HEK293 (cell line): ENCODE data around the gene CTPS1.

Experiments used
- CTCF ChIA-PET: fragments of 350-600 bp; formaldehyde crosslinking; extraction: SDS; loops from one replicate; lab custom pipeline; 2021; ENCODE audit warnings: antibody characterized with exemption; lab: Yijun Ruan, JAX
- POLR2A ChIA-PET: fragments of 300-600 bp; formaldehyde crosslinking; extraction: SDS; loops from one replicate; lab custom pipeline; 2020; ENCODE audit warnings: antibody characterized with exemption, inconsistent platforms; lab: Yijun Ruan, JAX
- H3K27ac ChIP-seq: fragments of 200-500 bp; sonication (Bioruptor generic); 2 replicates; pipeline ENCODE4 v1.5.1; 2014; ENCODE audit warnings: low read depth, low read length, control low read depth, inconsistent platforms; ENCODE audit errors: extremely low read depth
- H3K36me3 ChIP-seq, 2 experiments: fragments of 200-500 bp in 1 of 2; sonication (Bioruptor generic) in 1 of 2; 1 replicate in 1 of 2; 2 replicates in 1 of 2; pipeline ENCODE4 v1.5.1; 2014 to 2017; ENCODE audit warnings: inconsistent platforms in 2 of 2, low read length in 2 of 2; ENCODE audit not compliant: control insufficient read depth in 2 of 2, insufficient read depth in 1 of 2
- H3K4me1 ChIP-seq: fragments of 200-500 bp; sonication (Bioruptor generic); 2 replicates; pipeline ENCODE4 v1.5.1; 2014; ENCODE audit warnings: mild to moderate bottlenecking, low read length, inconsistent platforms; ENCODE audit not compliant: control insufficient read depth, insufficient read depth
- H3K4me3 ChIP-seq: 2 replicates; pipeline ENCODE4 v1.5.1; 2011; ENCODE audit warnings: low read depth, mild to moderate bottlenecking, control low read depth, low read length, moderate library complexity
- H3K9me3 ChIP-seq: fragments of 200-500 bp; sonication (Bioruptor generic); 2 replicates; pipeline ENCODE4 v1.5.1; 2014; ENCODE audit warnings: low read depth, low read length, inconsistent platforms; ENCODE audit not compliant: control insufficient read depth, insufficient read depth
- BCL11A ChIP-seq: fragments of 450-650 bp; formaldehyde crosslinking; IDR thresholded peaks from 2 replicates; pipeline ENCODE4 v1.5.1; 2016; ENCODE audit warnings: low read depth, missing biosample characterization, missing genetic modification characterization
- FEZF1 ChIP-seq: fragments of 450-650 bp; formaldehyde crosslinking; IDR thresholded peaks from 2 replicates; pipeline ENCODE4 v1.5.1; 2016; ENCODE audit warnings: missing biosample characterization, missing genetic modification characterization
- GLIS1 ChIP-seq: fragments of 450-650 bp; formaldehyde crosslinking; IDR thresholded peaks from 2 replicates; pipeline ENCODE4 v1.5.1; 2016; ENCODE audit warnings: missing biosample characterization, missing genetic modification characterization
- GLIS2 ChIP-seq: fragments of 450-650 bp; formaldehyde crosslinking; IDR thresholded peaks from 2 replicates; pipeline ENCODE4 v1.5.1; 2016; ENCODE audit warnings: missing biosample characterization, missing genetic modification characterization
- IKZF3 ChIP-seq: fragments of 450-650 bp; IDR thresholded peaks from 2 replicates; pipeline ENCODE4 v1.5.0; 2018; ENCODE audit warnings: missing biosample characterization, mild to moderate bottlenecking, missing genetic modification characterization, moderate library complexity
- SCRT1 ChIP-seq: fragments of 450-650 bp; formaldehyde crosslinking; IDR thresholded peaks from 2 replicates; pipeline ENCODE4 v1.5.1; 2016; ENCODE audit warnings: missing biosample characterization, missing genetic modification characterization, borderline replicate concordance
- TSHZ1 ChIP-seq: fragments of 450-650 bp; formaldehyde crosslinking; IDR thresholded peaks from 2 replicates; pipeline ENCODE4 v1.5.1; 2016; ENCODE audit warnings: missing biosample characterization, missing genetic modification characterization, borderline replicate concordance
- ZBTB1 ChIP-seq: fragments of 450-650 bp; formaldehyde crosslinking; IDR thresholded peaks from 2 replicates; pipeline ENCODE4 v1.5.1; 2016; ENCODE audit warnings: missing biosample characterization, missing genetic modification characterization
- ZBTB21 ChIP-seq: fragments of 450-650 bp; formaldehyde crosslinking; IDR thresholded peaks from 2 replicates; pipeline ENCODE4 v1.5.1; 2017; ENCODE audit warnings: missing biosample characterization, missing genetic modification characterization
- ZNF121 ChIP-seq: fragments of 450-650 bp; formaldehyde crosslinking; IDR thresholded peaks from 2 replicates; pipeline ENCODE4 v1.5.1; 2016; ENCODE audit warnings: missing biosample characterization, missing genetic modification characterization
- ZNF521 ChIP-seq: fragments of 450-650 bp; formaldehyde crosslinking; IDR thresholded peaks from 2 replicates; pipeline ENCODE4 v1.5.1; 2017; ENCODE audit warnings: missing biosample characterization, mild to moderate bottlenecking, missing genetic modification characterization
- ZNF544 ChIP-seq: fragments of 450-650 bp; formaldehyde crosslinking; IDR thresholded peaks from 2 replicates; pipeline ENCODE4 v1.5.0; 2017; ENCODE audit warnings: missing biosample characterization, missing genetic modification characterization
- ZNF654 ChIP-seq: fragments of 450-650 bp; formaldehyde crosslinking; IDR thresholded peaks from 2 replicates; pipeline ENCODE4 v1.5.1; 2016; ENCODE audit warnings: low read depth, missing biosample characterization, missing genetic modification characterization
- ZNF701 ChIP-seq: fragments of 450-650 bp; formaldehyde crosslinking; IDR thresholded peaks from 2 replicates; pipeline ENCODE4 v1.5.1; 2016; ENCODE audit warnings: missing biosample characterization, missing genetic modification characterization
- ZSCAN23 ChIP-seq: fragments of 450-650 bp; formaldehyde crosslinking; IDR thresholded peaks from 2 replicates; pipeline ENCODE4 v1.5.1; 2016; ENCODE audit warnings: missing biosample characterization, missing genetic modification characterization
- ZSCAN5A ChIP-seq: fragments of 450-650 bp; formaldehyde crosslinking; IDR thresholded peaks from 2 replicates; pipeline ENCODE4 v1.5.1; 2016; ENCODE audit warnings: missing biosample characterization, missing genetic modification characterization
- TF ChIP-seq, protein P1 (sequence below): fragments of 450-650 bp; formaldehyde crosslinking; optimal IDR thresholded peaks from 2 replicates; pipeline ENCODE3; 2016; ENCODE audit warnings: missing biosample characterization, mild to moderate bottlenecking, missing genetic modification characterization
- TF ChIP-seq, protein P2 (sequence below): fragments of 450-650 bp; formaldehyde crosslinking; IDR thresholded peaks from 2 replicates; pipeline ENCODE4 v1.5.1; 2016; ENCODE audit warnings: missing biosample characterization, missing genetic modification characterization
- TF ChIP-seq, protein P3 (sequence below): fragments of 450-650 bp; formaldehyde crosslinking; IDR thresholded peaks from 2 replicates; pipeline ENCODE4 v1.5.1; 2016; ENCODE audit warnings: missing biosample characterization, missing genetic modification characterization

CTPS1 gene

GRCh38 chr1:40951943-40952743 lies 27.4 kb upstream of the CTPS1 start (continued):
- TF ChIP-seq ZNF701 (tag by site-specific recombination) (no peak), ZNF654 (tag by site-specific recombination) (peak; percentile 91), ZNF121 (tag by site-specific recombination) (no peak), IKZF3 (peak; percentile 75; the same call in 1 of the 2 replicates), GLIS1 (peak; percentile 36; the same call in 1 of the 2 replicates)

- Histone ChIP-seq H3K4me1 (no peaks in the 10 kb centered on the region), H3K36me3 (no peaks in the 10 kb centered on the region), H3K9me3 (no peaks in the 10 kb centered on the region), H3K4me3 (no peak overlapping the region), H3K27ac (no peak overlapping the region)
- ChIA-PET CTCF (interaction anchor here (0.6 to 15.4 kb wide), 46 partner anchors 9 to 616 kb away, joined by 3 to 415 read pairs (median 4); partner anchors contain the start of gene CITED4), POLR2A (interaction anchor here (0.6 kb wide), 1 partner anchor 494 kb away, joined by 8 read pairs; no protein-coding TSS in a partner anchor)
- TF ChIP-seq ZNF521 (no peak), BCL11A (tag by site-specific recombination) (no peak), ZSCAN5A (tag by site-specific recombination) (no peak), ZBTB21 (tag by site-specific recombination) (no peak), ZNF544 (tag by site-specific recombination) (no peak), SCRT1 (tag by site-specific recombination) (no peak), FEZF1 (no peak), ZNF701 (tag by site-specific recombination) (no peak), TSHZ1 (tag by site-specific recombination) (no peak), ZSCAN23 (no peak), GLIS2 (tag by site-specific recombination) (no peak), ZBTB1 (tag by site-specific recombination) (no peak)
- TF ChIP-seq, protein P1, sequence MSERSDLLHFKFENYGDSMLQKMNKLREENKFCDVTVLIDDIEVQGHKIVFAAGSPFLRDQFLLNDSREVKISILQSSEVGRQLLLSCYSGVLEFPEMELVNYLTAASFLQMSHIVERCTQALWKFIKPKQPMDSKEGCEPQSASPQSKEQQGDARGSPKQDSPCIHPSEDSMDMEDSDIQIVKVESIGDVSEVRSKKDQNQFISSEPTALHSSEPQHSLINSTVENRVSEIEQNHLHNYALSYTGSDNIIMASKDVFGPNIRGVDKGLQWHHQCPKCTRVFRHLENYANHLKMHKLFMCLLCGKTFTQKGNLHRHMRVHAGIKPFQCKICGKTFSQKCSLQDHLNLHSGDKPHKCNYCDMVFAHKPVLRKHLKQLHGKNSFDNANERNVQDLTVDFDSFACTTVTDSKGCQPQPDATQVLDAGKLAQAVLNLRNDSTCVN (tag by site-specific recombination), result no peak
- TF ChIP-seq, protein P2, sequence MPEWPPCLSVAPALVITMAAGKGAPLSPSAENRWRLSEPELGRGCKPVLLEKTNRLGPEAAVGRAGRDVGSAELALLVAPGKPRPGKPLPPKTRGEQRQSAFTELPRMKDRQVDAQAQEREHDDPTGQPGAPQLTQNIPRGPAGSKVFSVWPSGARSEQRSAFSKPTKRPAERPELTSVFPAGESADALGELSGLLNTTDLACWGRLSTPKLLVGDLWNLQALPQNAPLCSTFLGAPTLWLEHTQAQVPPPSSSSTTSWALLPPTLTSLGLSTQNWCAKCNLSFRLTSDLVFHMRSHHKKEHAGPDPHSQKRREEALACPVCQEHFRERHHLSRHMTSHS, result no peak
- TF ChIP-seq, protein P3, sequence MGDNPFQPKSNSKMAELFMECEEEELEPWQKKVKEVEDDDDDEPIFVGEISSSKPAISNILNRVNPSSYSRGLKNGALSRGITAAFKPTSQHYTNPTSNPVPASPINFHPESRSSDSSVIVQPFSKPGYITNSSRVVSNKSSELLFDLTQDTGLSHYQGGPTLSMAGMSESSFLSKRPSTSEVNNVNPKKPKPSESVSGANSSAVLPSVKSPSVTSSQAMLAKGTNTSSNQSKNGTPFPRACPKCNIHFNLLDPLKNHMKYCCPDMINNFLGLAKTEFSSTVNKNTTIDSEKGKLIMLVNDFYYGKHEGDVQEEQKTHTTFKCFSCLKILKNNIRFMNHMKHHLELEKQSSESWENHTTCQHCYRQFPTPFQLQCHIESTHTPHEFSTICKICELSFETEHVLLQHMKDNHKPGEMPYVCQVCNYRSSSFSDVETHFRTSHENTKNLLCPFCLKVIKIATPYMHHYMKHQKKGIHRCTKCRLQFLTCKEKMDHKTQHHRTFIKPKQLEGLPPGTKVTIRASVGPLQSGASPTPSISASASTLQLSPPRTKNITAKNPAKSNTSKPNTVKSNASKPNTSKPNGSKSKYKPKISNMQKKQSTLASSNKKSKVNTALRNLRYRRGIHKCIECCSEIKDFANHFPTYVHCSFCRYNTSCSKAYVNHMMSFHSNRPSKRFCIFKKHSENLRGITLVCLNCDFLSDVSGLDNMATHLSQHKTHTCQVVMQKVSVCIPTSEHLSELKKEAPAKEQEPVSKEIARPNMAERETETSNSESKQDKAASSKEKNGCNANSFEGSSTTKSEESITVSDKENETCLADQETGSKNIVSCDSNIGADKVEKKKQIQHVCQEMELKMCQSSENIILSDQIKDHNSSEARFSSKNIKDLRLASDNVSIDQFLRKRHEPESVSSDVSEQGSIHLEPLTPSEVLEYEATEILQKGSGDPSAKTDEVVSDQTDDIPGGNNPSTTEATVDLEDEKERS (tag by site-specific recombination), result no peak
These were observed 26.7 kb upstream of the CTPS1 start for GRCh38 chr1:40952744-40953315.
